Dermis microvascular lymphatic vessel endothelial cell (primary cell): ENCODE results near the gene MVB12B. TPM values are rescaled to one million over a fixed set of nuclear protein-coding genes. Genes with fewer than 3 reads are reported as not detected.

Experiments
- DNase-seq, 2 donors: peaks; one replicate each; pipeline versions ENCODE4 v3.0.0 to v3.0.0-alpha.2; 2010; ENCODE audit warnings: low read depth in 2 of 2
- total RNA-seq: library from RNA; depleted of rRNA; stranded (reverse); fragments of >200 nt; gene quantifications from 2 replicates; pipeline ENCODE4 v1.2.1, GENCODE V29; 2014

Gene MVB12B
- total RNA-seq, 1 donor from 2014 or later, result 8.6 TPM

GRCh38 chr9:126516561-126516935 lies 189.9 kb downstream of the MVB12B start:
- DNase-seq, result no peak

GRCh38 chr9:126516936-126517832 lies 190.6 kb downstream of the MVB12B start:
- DNase-seq, result peak in 1 of 2 donors; percentile 24

- no peak for DNase-seq
Observed at GRCh38 chr9:126517833-126518356, 191.3 kb downstream of the MVB12B start.

- DNase-seq, result no peak
Observed at GRCh38 chr9:126518763-126519162, 192.1 kb downstream of the MVB12B start.

GRCh38 chr9:126519660-126520420 lies 193.2 kb downstream of the MVB12B start:
- DNase-seq, result no peak

GRCh38 chr9:126520453-126520852 lies 193.8 kb downstream of the MVB12B start:
- no peak for DNase-seq

GRCh38 chr9:126521089-126521488 lies 194.5 kb downstream of the MVB12B start:
- DNase-seq, result no peak

- no peak for DNase-seq
Observed at GRCh38 chr9:126521551-126521950, 194.9 kb downstream of the MVB12B start.

GRCh38 chr9:126521976-126522590 lies 195.5 kb downstream of the MVB12B start:
- DNase-seq, result no peak

GRCh38 chr9:126522612-126523356 lies 196.2 kb downstream of the MVB12B start:
- DNase-seq, result no peak

GRCh38 chr9:126523611-126524111 lies 197.0 kb downstream of the MVB12B start:
- DNase-seq, result no peak

- DNase-seq, result no peak
Observed at GRCh38 chr9:126524353-126525077, 197.9 kb downstream of the MVB12B start.

GRCh38 chr9:126526218-126527108 lies 199.8 kb downstream of the MVB12B start:
- no peak for DNase-seq

GRCh38 chr9:126527109-126527825 lies 200.6 kb downstream of the MVB12B start:
- no peak for DNase-seq

GRCh38 chr9:126528111-126528510 lies 201.5 kb downstream of the MVB12B start:
- DNase-seq, result no peak

GRCh38 chr9:126528915-126529314 lies 202.3 kb downstream of the MVB12B start:
- no peak for DNase-seq

- DNase-seq, result no peak
Observed at GRCh38 chr9:126531035-126531571, 204.5 kb downstream of the MVB12B start.

- no peak for DNase-seq
Observed at GRCh38 chr9:126531591-126531990, 205.0 kb downstream of the MVB12B start.
